Measurements from ENCODE around the gene POLL.

- TF ChIP-seq CTCF (conservative IDR thresholded peaks at IDR 0.05; ENCODE audit: low read depth, low read length) (no peak), EZH2 (IDR thresholded peaks at IDR 0.05; ENCODE audit: borderline replicate concordance, low read depth, low read length, poor library complexity, severe bottlenecking) (no peak)
These were observed 58.9 kb downstream of the POLL start for GRCh38 chr10:101529207-101529606.
